H1 (cell line): Measurements from ENCODE around the gene MYO1G. TPM values are rescaled to one million over a fixed set of nuclear protein-coding genes. Genes with fewer than 3 reads are reported as not detected.

Source experiments
- CTCF ChIA-PET: fragments of 300-600 bp; sonication (Branson Sonifier 250); formaldehyde crosslinking; loops from one replicate; lab custom pipeline; 2021; ENCODE audit not compliant: partially characterized antibody; lab: Charles Lee
- POLR2A ChIA-PET: fragments of 300-600 bp; sonication (Branson Sonifier 250); formaldehyde crosslinking; loops from one replicate; lab custom pipeline; 2021; ENCODE audit warnings: inconsistent platforms; ENCODE audit not compliant: partially characterized antibody; lab: Charles Lee
- DNase-seq, 2 experiments: peaks; one replicate each; pipeline versions ENCODE4 v3.0.0 to v3.0.0-alpha.2; 2010 to 2022; ENCODE audit warnings: low spot score in 2 of 2, low read depth in 1 of 2, mixed read lengths in 1 of 2
- FAIRE-seq: peaks from 2 replicates; lab custom pipeline; 2011; peaks lifted over from hg19 to GRCh38; lab: Jason Lieb, UNC
- H2AFZ ChIP-seq: 2 replicates; pipeline ENCODE4 v1.8.1; 2012; ENCODE audit warnings: low read length, inconsistent platforms
- H2AK5ac ChIP-seq: 2 replicates; pipeline ENCODE4 v1.6.1; 2013; ENCODE audit warnings: low read depth, low read length
- H2BK120ac ChIP-seq: replicated peaks from 2 replicates; pipeline ENCODE3; 2013; ENCODE audit warnings: low read depth, low read length, inconsistent platforms
- H2BK12ac ChIP-seq: 2 replicates; pipeline ENCODE4 v1.6.1; 2013; ENCODE audit warnings: low read depth, low read length
- H2BK15ac ChIP-seq: 2 replicates; pipeline ENCODE4 v1.6.1; 2013; ENCODE audit warnings: low read length
- H2BK20ac ChIP-seq: 2 replicates; pipeline ENCODE4 v1.6.1; 2013; ENCODE audit warnings: low read length
- H2BK5ac ChIP-seq: 2 replicates; pipeline ENCODE4 v1.6.1; 2013; ENCODE audit warnings: low read depth, low read length
- H3K14ac ChIP-seq: 2 replicates; pipeline ENCODE4 v1.6.1; 2013; ENCODE audit warnings: inconsistent platforms; ENCODE audit not compliant: insufficient read length
- H3K18ac ChIP-seq: 2 replicates; pipeline ENCODE4 v1.6.1; 2013; ENCODE audit warnings: low read length; ENCODE audit errors: extremely low read depth
- H3K23ac ChIP-seq: 2 replicates; pipeline ENCODE4 v1.6.1; 2013; ENCODE audit warnings: inconsistent platforms; ENCODE audit not compliant: insufficient read length
- H3K23me2 ChIP-seq: 2 replicates; pipeline ENCODE4 v1.6.1; 2013; ENCODE audit warnings: low read depth, low read length
- H3K27ac ChIP-seq: 2 replicates; pipeline ENCODE4 v1.6.1; 2011; ENCODE audit warnings: low read depth, low read length, inconsistent platforms
- H3K27me3 ChIP-seq, 4 experiments: replicated peaks in 1 of 4; 1 replicate in 1 of 4; 2 replicates in 3 of 4; pipeline versions ENCODE4 v1.6.1 to v1.8.1; 2011 to 2013; ENCODE audit warnings: low read length in 3 of 4, mild to moderate bottlenecking in 3 of 4, inconsistent platforms in 2 of 4, mixed read lengths in 2 of 4, moderate library complexity in 1 of 4; ENCODE audit not compliant: control insufficient read depth in 3 of 4, insufficient read depth in 3 of 4; ENCODE audit errors: extremely low read depth in 1 of 4
- H3K36me3 ChIP-seq, 4 experiments: 2 replicates each; pipeline versions ENCODE4 v1.6.1 to v1.8.1; 2011 to 2013; ENCODE audit warnings: mild to moderate bottlenecking in 4 of 4, low read length in 3 of 4, moderate library complexity in 2 of 4, control low read depth in 1 of 4, inconsistent platforms in 1 of 4; ENCODE audit not compliant: insufficient read depth in 4 of 4, control insufficient read depth in 2 of 4
- H3K4ac ChIP-seq: replicated peaks from 2 replicates; pipeline ENCODE3; 2013; ENCODE audit warnings: low read length, low read depth, mixed read lengths, inconsistent platforms; ENCODE audit not compliant: insufficient read length
- H3K4me1 ChIP-seq, 4 experiments: replicated peaks in 1 of 4; 1 replicate in 1 of 4; 2 replicates in 3 of 4; pipeline versions ENCODE4 v1.6.1 to v1.8.1; 2011 to 2013; ENCODE audit warnings: low read length in 3 of 4, inconsistent platforms in 2 of 4, mixed read lengths in 1 of 4; ENCODE audit not compliant: insufficient read depth in 4 of 4, control insufficient read depth in 3 of 4
- H3K4me2 ChIP-seq, 2 experiments: 2 replicates each; pipeline versions ENCODE4 v1.6.1 to v1.8.1; 2011 to 2013; ENCODE audit warnings: low read depth in 2 of 2, low read length in 2 of 2, control low read depth in 1 of 2, inconsistent platforms in 1 of 2, mild to moderate bottlenecking in 1 of 2; ENCODE audit not compliant: insufficient read depth in 1 of 2
- H3K4me3 ChIP-seq, 4 experiments: fragments of 200-600, 300-600 bp in 1 of 4; sonication (generic), shearing (Covaris generic), sonication (Bioruptor Twin) in 1 of 4; 2 replicates each; pipeline versions ENCODE4 v1.5.1 to v1.8.1; 2011 to 2016; ENCODE audit warnings: low read length in 4 of 4, low read depth in 3 of 4, control low read depth in 2 of 4, inconsistent platforms in 2 of 4, mild to moderate bottlenecking in 2 of 4, mixed read lengths in 1 of 4, moderate library complexity in 1 of 4; ENCODE audit not compliant: insufficient read depth in 2 of 4; ENCODE audit errors: extremely low read depth in 1 of 4
- H3K56ac ChIP-seq: replicated peaks from 2 replicates; pipeline ENCODE3; 2013; ENCODE audit warnings: low read depth, mild to moderate bottlenecking, mixed read lengths, low read length, inconsistent platforms; ENCODE audit not compliant: insufficient read length
- H3K79me1 ChIP-seq: 2 replicates; pipeline ENCODE4 v1.6.1; 2013; ENCODE audit warnings: low read depth, low read length, control low read depth
- H3K79me2 ChIP-seq, 2 experiments: 2 replicates each; pipeline versions ENCODE4 v1.6.1 to v1.8.1; 2012 to 2013; ENCODE audit warnings: low read length in 2 of 2, mild to moderate bottlenecking in 2 of 2, inconsistent platforms in 1 of 2; ENCODE audit not compliant: insufficient read depth in 2 of 2, control insufficient read depth in 1 of 2
- H3K9ac ChIP-seq, 4 experiments: replicated peaks in 1 of 4; 1 replicate in 1 of 4; 2 replicates in 3 of 4; pipeline versions ENCODE4 v1.6.1 to v1.8.1; 2011 to 2013; ENCODE audit warnings: low read depth in 3 of 4, low read length in 3 of 4, control low read depth in 2 of 4, mild to moderate bottlenecking in 2 of 4, moderate library complexity in 2 of 4, inconsistent platforms in 1 of 4; ENCODE audit errors: extremely low read depth in 1 of 4
- H3K9me3 ChIP-seq, 2 experiments: 2 replicates each; pipeline versions ENCODE4 v1.6.1 to v1.8.1; 2012 to 2013; ENCODE audit warnings: mild to moderate bottlenecking in 2 of 2, moderate library complexity in 2 of 2, control low read depth in 1 of 2, inconsistent platforms in 1 of 2, low read depth in 1 of 2, low read length in 1 of 2, mixed read lengths in 1 of 2; ENCODE audit not compliant: insufficient read depth in 2 of 2
- H4K20me1 ChIP-seq, 2 experiments: replicated peaks in 1 of 2; 2 replicates each; pipeline versions ENCODE3 to v1.8.1; 2011 to 2013; ENCODE audit warnings: inconsistent platforms in 2 of 2, low read length in 2 of 2, mild to moderate bottlenecking in 1 of 2; ENCODE audit not compliant: insufficient read depth in 2 of 2, control insufficient read depth in 1 of 2
- H4K5ac ChIP-seq: 2 replicates; pipeline ENCODE4 v1.6.1; 2013; ENCODE audit warnings: low read length, low read depth, mixed read lengths, inconsistent platforms; ENCODE audit not compliant: insufficient read length
- H4K8ac ChIP-seq: 2 replicates; pipeline ENCODE4 v1.8.0; 2013; ENCODE audit warnings: mild to moderate bottlenecking, moderate library complexity, low read length, inconsistent platforms; ENCODE audit not compliant: insufficient read depth; ENCODE audit errors: extremely low read depth
- H4K91ac ChIP-seq: replicated peaks from 2 replicates; pipeline ENCODE3; 2013; ENCODE audit warnings: low read length, mixed read lengths, inconsistent platforms; ENCODE audit not compliant: insufficient read length
- JUND ChIP-seq: IDR thresholded peaks from 2 replicates; pipeline ENCODE4 v1.6.1; 2011; ENCODE audit warnings: mild to moderate bottlenecking, improper control_type of control experiment, low read length
- POLR2A ChIP-seq, 2 experiments: IDR thresholded peaks; 1 replicate in 1 of 2; 2 replicates in 1 of 2; pipeline ENCODE4 v1.6.1; 2011; ENCODE audit warnings: low read depth in 2 of 2, low read length in 2 of 2, mild to moderate bottlenecking in 2 of 2; ENCODE audit errors: control extremely low read depth in 1 of 2
- POU5F1 ChIP-seq: IDR thresholded peaks from 2 replicates; pipeline ENCODE4 v1.6.1; 2011; ENCODE audit warnings: low read depth, mild to moderate bottlenecking, low read length, moderate library complexity
- RXRA ChIP-seq: IDR thresholded peaks from 2 replicates; pipeline ENCODE4 v1.6.1; 2011; ENCODE audit warnings: low read depth, mild to moderate bottlenecking, low read length, moderate library complexity; ENCODE audit not compliant: insufficient read depth
- SRF ChIP-seq: IDR thresholded peaks from 2 replicates; pipeline ENCODE4 v1.6.1; 2011; ENCODE audit warnings: mild to moderate bottlenecking, low read depth, low read length, moderate library complexity
- TAF7 ChIP-seq: optimal IDR thresholded peaks from 2 replicates; pipeline ENCODE3; 2011; ENCODE audit warnings: low read depth, mild to moderate bottlenecking, inconsistent platforms, low read length, moderate library complexity, borderline replicate concordance
- TCF12 ChIP-seq: IDR thresholded peaks from 2 replicates; pipeline ENCODE4 v1.6.1; 2011; ENCODE audit warnings: low read depth, mild to moderate bottlenecking, low read length
- YY1 ChIP-seq: IDR thresholded peaks from 2 replicates; pipeline ENCODE4 v1.6.1; 2011; ENCODE audit warnings: low read depth, mild to moderate bottlenecking, low read length
- ZNF274 ChIP-seq: IDR thresholded peaks from 2 replicates; pipeline ENCODE4 v1.7.0; 2012; ENCODE audit warnings: low read length, borderline replicate concordance; ENCODE audit errors: extremely low read depth
- WGBS, 2 experiments: shearing (Covaris generic) in 1 of 2; methylation state at CpG; one replicate each; pipeline versions ENCODE4 v1.1.6 to v1.1.7; 2013 to 2015; ENCODE audit warnings: low lambda C conversion rate in 2 of 2, mixed read lengths in 2 of 2, inconsistent platforms in 1 of 2, low coverage in 1 of 2, missing lambda C conversion rate in 1 of 2; ENCODE audit not compliant: insufficient replicate concordance in 2 of 2, insufficient coverage in 1 of 2, insufficient read length in 1 of 2; ENCODE audit errors: extremely low coverage in 1 of 2, missing lambda C conversion rate in 1 of 2; 5-methylcytosine and 5-hydroxymethylcytosine counted together
- polyA plus RNA-seq, 7 experiments: library from polyadenylated mRNA; depleted of rRNA in 3 of 7; stranded (reverse) in 5 of 7; unstranded in 2 of 7; fragments of >200 nt in 5 of 7; fragments of 200-250 nt in 2 of 7; gene quantifications; 1 replicate in 5 of 7; 2 replicates in 1 of 7; 4 replicates in 1 of 7; pipeline versions ENCODE4 v1.2.1 to v1.2.3, GENCODE V29; 2011 to 2013; ENCODE audit warnings: missing spikeins in 2 of 7, mixed read lengths in 2 of 7
- total RNA-seq: library from RNA; stranded (reverse); fragmentation: NEBNext Ultra II Directional; extraction: Animal tissue kit (Norgen Biotek cat#: 25700); gene quantifications from 2 replicates; pipeline ENCODE4 v1.2.1, GENCODE V29; 2021

MYO1G gene
- total and polyA plus RNA-seq, 2 of the 8 experiments (the other 6 are each of a cell fraction or from before 2014, with no cell fraction given): 0.08 to 0.19 TPM

DNA sequence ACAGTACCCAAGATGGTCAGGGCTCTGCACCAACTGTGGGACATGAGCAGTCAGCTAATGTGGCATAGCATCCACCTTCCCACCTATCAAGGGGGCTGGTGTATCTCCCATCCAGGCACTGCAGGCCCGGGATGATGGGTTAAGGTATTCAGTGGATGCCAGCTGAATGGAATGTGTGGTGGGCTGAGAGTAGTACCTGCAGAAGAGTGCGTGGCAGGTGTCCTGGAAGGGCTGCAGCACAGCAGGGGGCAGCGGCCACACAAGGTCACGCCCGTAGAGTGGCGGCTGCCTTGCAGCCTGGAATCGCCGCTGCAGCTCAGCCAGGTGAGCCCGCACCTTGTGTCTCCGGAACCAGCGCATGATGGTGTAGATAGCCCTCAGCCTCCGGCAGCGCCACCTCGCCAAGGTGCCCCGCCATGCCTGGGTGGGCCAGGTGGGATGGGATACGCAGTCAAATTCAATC, 13.3 kb downstream of the MYO1G start:
- Histone ChIP-seq H2BK120ac (no peak overlapping the region), H3K36me3 (no peaks in the 10 kb centered on the region), H3K79me1 (no peaks in the 10 kb centered on the region), H3K4ac (no peak overlapping the region), H3K56ac (no peak overlapping the region), H2AK5ac (0 out of 2 replicates have a peak overlapping the region, but pooled peaks have one; percentile 39), H2BK5ac (no peak overlapping the region), H3K4me1 (peaks cover 0 to 11% (median 4%) of the 10 kb centered on the region in 4 experiments; a peak in 5 of 7 replicates), H3K18ac (no peak overlapping the region), H2AFZ (no peak overlapping the region), H3K4me3 (no peak overlapping the region), H2BK15ac (no peak overlapping the region), H4K20me1 (no peaks in the 10 kb centered on the region), H4K5ac (no peak overlapping the region), H3K23ac (no peak overlapping the region), H3K27ac (no peak overlapping the region), H3K14ac (no peak overlapping the region), H3K27me3 (peaks cover 10 to 30% (median 22%) of the 10 kb centered on the region in 4 experiments; a peak in 6 of 7 replicates), H3K79me2 (no peaks in the 10 kb centered on the region), H2BK12ac (no peak overlapping the region), H3K23me2 (peaks cover 5% of the 10 kb centered on the region; the same call in 1 of the 2 replicates), H3K4me2 (no peak overlapping the region), H3K9ac (no peak overlapping the region), H3K9me3 (no peaks in the 10 kb centered on the region), H4K91ac (no peak overlapping the region), H2BK20ac (no peak overlapping the region), H4K8ac (peak overlapping the region; percentile 66; the same call in 1 of the 2 replicates)
- no peak for FAIRE-seq
- TF ChIP-seq ZNF274: no peak
- no peak for TF ChIP-seq RXRA
- no peak for TF ChIP-seq SRF
- TF ChIP-seq POLR2A (IDR thresholded peaks at IDR 0.05; ENCODE audit: control extremely low read depth in 1 of 2, low read depth in 2 of 2, low read length in 2 of 2): no peak
- TF ChIP-seq TAF7: no peak
- no peak for TF ChIP-seq YY1
- no peak for TF ChIP-seq TCF12
- no peak for TF ChIP-seq POU5F1
- TF ChIP-seq JUND: no peak
- WGBS, 2 experiments: 87% methylated on average over 16 of the region's 16 CpGs; no CpG with 5 or more reads in 1 of the 2 experiments
- ChIA-PET CTCF (interaction anchor here (1.4 to 3.2 kb wide), 7 partner anchors 8 to 170 kb away, joined by 3 to 33 read pairs (median 6); no protein-coding TSS in a partner anchor), POLR2A (interaction anchor here (1.0 to 17.9 kb wide), 4 partner anchors 17 to 161 kb away, joined by 3 to 327 read pairs (median 8); partner anchors contain the start of genes CCM2, H2AZ2 and MYO1G)
- DNase-seq: peak in 1 of 2 experiments; percentile 46
